ENCODE measurements around the gene AKAP12.
"Not testable (repeated sequence)": the region's sequence is repeated elsewhere in the genome, so short reads cannot be mapped to it uniquely, and the experiment has no call there.

AKAP12 gene

DNA sequence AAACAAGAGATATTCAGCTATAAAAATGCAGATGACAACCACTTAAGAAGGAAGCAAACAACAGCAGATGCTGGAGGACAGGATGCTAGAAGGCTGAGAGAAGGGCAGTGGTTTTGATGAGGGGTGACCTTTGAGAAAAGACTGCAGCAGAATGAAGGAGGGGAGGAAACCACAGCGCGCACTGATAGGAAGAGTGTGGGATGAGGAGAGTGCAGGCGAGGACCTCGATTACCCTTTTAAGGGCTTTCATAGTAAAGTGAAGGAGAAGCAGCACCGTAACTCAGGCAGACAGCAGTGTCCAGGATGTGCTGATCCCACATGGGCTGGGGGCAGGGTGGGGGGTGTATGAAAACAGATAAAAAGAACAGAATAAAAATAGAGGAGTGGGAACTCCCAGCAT is 132.4 kb downstream of the AKAP12 start:
- no peak for FAIRE-seq
- DNase-seq (ENCODE audit: extremely low spot score, insufficient read length, low read depth), result no peak

DNA sequence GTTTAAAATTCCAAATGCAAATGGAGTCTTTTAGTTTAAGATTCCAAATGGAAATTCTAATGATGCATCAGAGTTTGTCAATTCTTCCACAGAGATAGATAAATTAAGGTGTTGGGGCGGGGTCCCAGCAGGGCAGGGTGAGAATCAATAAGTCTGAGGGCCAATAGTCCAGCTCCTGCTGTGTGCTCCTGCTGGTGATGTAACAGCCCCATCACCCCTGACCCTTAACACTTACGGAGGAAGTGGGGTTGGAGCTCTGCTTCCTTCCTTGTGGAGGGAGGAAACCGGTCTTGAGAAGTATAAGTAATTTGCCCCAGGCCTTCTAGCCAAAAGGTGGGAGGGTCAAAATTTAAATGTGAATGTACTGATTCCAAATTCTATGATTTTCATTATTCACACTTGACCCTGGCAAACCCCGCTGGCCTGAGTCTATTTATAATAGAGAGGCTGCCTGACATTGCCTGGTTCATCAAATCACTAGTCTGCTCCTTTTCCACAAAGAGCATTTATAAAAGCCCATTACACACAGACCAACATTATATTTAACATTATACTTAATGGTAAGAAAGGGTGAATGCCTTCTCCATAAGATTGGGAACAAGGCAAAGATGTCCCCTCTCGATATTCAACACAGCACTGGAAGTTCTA is 134.4 kb downstream of the AKAP12 start:
- FAIRE-seq (no peak), DNase-seq (ENCODE audit: extremely low spot score, insufficient read length, low read depth) (no peak)

DNA sequence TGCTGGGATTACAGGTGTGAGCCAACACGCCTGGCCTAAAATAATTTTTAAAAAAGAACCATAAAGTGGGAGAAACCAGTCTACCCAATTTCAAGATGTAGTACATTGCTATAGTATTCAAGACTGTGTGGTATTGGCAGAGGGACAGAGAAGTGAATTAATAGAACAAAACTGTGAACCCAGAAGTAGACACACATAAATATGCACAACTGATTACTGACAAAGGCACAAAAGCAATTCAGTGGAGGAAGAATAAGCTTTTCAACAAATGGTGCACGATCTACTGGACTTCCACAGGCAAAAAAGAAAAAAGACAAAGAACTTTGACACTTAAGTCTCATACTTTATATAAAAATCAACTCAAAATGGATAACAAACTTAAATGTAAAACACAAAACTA is 136.1 kb downstream of the AKAP12 start:
- DNase-seq (ENCODE audit: extremely low spot score, insufficient read length, low read depth), result no peak
- FAIRE-seq, result no peak

DNA sequence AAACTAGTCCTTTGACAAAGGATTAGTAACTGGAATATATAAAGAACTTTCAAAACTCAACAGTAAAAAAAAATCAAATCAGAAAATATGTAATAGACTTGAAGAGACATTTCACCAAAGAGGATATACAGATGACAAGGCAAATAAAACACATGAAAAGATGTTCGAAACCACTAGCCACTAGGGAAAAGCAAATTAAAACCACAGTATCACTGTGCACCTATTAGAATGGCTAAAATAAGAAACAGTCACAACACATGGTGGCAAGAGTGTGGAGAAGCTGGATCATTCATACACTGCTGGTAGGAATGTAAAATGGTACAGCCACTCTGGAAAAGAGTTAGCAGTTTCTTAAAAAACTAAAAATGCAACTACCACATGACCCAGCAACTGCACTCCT is 136.7 kb downstream of the AKAP12 start:
- no peak for DNase-seq (ENCODE audit: extremely low spot score, insufficient read length, low read depth)
- FAIRE-seq, result peak; percentile 66

DNA sequence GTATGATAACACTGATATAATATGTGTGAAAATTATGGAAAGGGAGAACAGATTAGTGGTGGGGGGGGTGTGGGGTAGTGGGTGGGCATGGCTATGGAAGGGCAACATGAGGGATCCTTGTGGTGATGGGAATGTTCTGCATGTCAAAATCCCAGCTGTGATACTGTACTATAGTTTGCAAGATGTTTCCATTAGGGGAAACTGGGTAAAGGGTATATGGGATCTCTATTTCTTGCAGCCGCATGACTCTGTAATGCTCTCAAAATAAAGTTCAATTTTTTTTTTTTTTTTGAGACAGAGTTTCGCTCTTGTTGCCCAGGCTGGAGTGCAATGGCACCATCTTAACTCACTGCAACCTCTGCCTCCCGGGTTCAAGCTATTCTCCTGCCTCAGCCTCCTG is 137.3 kb downstream of the AKAP12 start:
- FAIRE-seq (no peak), DNase-seq (ENCODE audit: extremely low spot score, insufficient read length, low read depth) (no peak)

DNA sequence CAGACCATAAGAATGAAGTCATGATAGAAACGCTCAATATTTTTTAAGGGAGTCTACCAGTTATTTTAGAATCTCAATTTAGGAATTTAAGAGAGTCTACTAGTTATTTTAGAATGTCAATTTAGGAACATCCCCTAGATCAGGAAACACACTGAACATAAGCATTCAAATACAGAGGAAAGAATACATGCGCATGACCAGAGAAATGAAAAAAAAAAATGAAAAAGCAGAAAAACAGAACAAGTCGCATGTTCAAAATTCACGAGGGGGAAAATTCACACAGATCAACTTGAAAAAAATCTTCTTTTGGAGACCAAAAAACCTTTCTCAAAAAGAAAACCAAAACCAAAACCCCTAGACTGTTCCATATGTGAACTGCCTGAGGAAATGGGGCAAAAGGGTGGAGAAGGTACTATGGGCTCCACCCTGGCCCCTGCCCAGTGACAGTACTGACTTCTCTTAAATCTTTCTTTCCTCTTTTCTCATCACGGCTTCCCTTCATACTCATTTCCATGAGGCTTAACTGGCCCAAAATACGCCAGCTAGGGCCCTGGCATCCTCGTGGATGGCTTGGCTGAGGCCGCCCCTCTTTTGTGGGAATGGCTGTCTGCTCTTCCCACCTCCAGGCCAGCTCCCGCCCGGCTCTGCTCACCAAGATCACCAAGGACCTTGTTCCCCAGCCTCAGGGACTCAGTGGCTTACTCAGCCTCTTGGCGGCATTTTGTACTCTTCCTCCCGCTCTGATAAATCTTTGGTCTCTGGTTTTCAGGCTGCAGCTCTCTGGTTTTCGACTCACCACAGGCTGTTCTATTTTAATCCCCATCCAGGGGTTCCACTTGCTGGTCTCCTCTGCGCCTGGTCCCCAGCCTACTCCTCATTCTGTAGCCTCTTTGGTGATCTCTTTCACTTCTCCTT is 140.4 kb downstream of the AKAP12 start:
- FAIRE-seq, result peak; percentile 26

DNA sequence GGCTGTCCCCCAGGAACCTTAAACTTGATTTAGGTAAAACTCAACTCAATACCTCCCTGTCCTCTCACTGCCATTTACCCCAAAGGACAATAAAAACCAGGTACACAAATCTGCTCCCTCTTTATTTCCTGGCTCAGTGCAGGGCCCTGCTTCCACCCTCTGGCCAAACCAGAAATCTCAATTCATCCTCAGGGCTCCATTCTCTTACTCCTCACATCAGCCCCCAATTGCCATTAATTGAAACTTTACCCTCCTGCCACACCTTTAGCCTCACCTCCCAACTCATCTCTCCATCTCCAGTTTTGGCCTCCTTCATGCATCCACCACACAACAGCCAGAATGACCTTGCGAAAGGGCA is 141.1 kb downstream of the AKAP12 start:
- no peak for DNase-seq (ENCODE audit: extremely low spot score, insufficient read length, low read depth)
- no peak for FAIRE-seq

More for the DNA sequence above, 140.4 kb downstream of the AKAP12 start:
- DNase-seq (ENCODE audit: extremely low spot score, insufficient read length, low read depth), result no peak

DNA sequence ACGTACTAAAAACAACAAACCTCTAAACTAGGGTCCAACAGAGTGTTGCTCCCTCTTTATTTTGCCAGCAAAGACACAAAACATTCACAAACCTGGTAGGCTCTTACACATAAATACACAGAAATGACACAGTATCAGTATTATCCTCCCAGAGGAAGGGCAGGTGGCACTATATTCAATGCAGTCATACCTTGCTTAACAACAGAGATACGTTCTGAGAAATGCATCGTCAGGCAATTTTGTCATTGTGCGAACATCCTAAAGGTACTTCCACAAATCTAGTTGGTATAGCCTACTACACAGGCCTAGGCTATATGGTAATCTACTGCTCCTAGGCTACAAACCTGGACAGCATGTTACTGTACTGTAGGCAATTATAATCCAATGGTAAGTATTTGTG is 142.0 kb downstream of the AKAP12 start:
- no peak for DNase-seq (ENCODE audit: extremely low spot score, insufficient read length, low read depth)
- FAIRE-seq, result no peak

DNA sequence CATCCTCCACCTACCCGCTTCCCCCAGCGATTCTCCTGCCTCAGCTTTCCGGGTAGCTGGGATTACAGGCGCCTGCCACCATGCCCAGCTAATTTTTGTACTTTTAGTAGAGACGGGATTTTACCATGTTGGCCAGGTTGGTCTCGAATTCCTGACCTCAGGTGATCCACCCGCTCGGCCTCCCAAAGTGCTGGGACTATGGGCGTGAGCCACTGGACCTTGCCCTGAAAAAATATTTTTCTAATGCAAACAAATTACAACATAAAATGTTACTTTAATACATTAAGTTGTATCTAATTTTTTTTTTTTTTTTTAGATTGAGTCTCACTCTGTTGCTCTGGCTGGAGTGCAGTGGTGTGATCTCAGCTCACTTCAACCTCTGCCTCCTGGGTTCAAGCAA is 142.9 kb downstream of the AKAP12 start:
- DNase-seq (ENCODE audit: extremely low spot score, insufficient read length, low read depth); FAIRE-seq: not testable (repeated sequence)

DNA sequence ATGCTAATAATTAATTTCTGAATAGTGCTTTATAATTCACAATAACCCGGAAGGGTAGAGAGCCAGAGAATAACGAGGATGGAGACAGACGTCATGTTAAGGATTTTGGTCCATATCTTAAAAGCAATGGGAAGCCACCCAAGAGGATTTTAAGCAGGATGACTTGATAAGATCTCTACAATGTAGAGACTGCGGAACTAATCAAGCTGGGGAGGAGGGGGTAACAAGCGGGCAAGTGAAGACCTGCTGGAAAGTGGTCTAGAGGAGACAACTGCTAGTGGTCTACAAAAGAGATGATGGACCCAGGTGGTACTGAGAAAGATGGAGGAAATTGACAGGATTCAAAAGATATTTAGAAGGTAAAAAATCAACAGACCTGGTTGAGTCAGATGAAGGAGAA is 144.4 kb downstream of the AKAP12 start:
- FAIRE-seq (no peak), DNase-seq (ENCODE audit: extremely low spot score, insufficient read length, low read depth) (no peak)

DNA sequence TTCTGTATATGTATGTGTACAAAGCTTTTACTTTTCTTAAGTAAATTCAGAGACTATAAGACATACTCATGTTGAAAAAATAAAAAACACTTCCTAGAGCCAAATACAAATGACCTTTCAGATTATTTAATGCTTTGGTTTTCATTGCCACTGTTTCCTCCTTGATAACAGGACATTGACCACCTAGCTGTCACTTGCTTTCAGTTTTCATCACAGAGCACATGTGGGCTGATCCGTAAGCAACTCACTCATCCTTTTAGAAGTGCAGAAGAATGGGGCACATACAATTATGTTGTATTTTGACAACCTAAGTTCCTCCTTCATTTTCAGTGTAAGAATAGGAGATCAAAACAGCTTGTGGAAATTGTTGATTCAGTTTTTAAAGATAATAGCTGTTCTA is 145.4 kb downstream of the AKAP12 start:
- FAIRE-seq, result peak; percentile 50

DNA sequence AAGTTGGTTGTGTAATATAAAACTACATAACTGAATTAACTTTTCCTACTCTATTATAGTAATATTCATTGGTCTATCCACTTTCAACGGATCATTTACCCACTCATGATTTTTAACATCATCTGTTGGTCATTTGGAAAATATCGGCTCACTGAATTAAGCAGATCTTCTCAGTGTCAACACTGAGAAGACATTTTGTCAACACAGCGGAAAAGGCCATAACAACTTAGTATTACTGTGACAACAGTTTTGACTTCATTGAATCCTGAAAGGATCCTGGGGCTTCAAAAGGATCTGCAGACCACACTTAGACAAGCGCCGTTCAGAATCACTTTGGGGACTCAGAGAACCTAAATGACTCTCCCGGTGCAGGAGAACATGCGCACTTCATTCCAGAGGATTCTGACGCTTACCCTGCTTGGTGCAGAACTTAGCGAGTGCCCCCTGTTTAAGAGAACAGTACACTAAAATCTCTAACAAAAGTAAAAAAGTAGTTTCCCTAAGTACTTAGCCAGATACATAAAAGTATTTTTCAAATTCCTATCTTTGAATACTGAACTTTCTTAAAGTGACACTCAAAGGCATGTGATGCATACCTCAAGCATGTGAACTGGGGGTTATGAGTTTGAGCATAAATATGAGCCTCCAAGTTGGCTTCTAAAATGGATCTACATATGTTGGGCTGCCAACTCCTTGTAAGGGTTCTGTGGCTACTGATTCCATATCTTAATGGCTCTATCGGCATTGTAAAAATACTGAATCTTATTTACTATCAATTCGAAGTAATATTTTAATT is 147.6 kb downstream of the AKAP12 start:
- DNase-seq (ENCODE audit: extremely low spot score, insufficient read length, low read depth) (no peak), FAIRE-seq (no peak)

More for the DNA sequence above, 145.4 kb downstream of the AKAP12 start:
- DNase-seq (ENCODE audit: extremely low spot score, insufficient read length, low read depth), result no peak

DNA sequence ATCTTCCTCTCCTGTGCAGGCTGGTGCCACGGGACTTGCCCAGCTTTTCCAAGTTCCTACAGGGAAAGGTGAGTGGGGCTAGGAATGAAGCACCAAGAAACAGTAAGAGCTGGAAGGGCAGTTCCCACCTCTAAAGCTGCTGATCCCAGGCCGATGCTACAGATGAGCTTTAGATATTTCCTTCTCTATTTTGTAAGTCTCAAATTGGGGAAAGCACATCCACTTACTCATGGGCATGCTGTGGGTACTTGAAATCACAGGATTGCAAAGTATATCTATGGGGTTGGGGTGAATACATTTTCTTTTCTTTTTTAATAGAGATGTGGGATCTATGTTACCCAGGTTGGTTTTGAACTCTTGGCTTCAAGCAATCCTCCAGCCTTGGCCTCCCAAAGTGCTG is 148.5 kb downstream of the AKAP12 start:
- no peak for DNase-seq (ENCODE audit: extremely low spot score, insufficient read length, low read depth)
- no peak for FAIRE-seq

DNA sequence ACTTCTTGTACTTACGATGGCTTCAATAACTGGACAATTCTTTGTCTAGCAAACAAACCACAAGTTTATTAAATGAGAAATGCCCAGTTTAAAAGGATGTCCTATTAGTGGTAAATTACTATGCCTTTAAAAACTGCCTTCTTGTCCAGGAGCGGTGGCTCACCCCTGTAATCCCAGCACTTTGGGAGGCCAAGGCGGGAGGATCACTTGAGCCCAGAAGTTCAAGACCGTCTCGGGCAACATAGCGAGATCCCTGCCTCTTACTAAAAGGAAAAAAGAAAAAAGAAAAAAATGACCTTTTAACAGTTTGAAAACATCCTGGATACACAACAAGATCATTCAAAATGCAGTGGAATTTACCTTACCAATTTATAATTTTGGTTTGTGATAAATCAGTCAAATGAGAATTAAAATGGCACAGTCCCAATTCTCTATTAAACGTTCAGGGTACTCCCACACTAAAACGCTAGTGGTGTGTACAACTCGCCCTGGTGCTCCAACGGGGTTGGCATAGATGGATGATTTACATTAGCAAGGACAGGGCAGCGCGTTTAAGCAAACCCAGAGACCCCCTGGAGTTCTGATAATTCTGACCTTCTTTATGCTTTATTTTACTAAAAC is 149.3 kb downstream of the AKAP12 start:
- no peak for FAIRE-seq
- no peak for DNase-seq (ENCODE audit: extremely low spot score, insufficient read length, low read depth)

DNA sequence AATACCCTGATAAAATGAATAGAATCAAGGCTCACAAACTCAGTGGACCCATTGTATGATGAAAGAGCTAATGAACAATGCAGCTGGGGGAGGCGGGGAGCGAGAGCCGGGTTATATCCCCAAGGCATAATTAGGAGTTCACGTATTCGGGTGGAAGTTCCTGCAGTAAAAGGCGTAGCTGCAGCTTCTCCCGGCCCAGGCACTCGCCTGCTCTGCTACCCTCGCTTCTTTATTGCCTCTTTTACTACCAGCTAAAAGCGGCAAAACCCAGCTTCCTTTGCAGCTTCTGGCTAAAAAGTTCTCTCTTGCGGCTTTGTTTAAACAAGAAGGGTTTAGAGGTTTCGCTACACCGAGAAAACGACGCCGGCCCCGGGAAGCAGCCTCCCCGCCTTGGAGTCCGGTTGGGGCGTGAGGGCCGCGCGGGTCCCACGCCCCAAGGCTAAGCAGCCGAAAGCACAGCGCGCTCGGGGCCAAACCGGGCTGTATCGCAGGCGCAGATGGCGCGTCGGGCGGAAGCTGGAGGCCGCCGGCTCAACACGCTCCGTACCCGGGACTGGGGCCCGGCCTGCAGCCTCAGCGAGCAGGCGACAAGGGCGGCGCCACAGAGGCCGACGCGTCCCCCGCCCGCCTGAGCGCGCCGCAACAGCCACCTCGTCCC is 150.0 kb downstream of the AKAP12 start:
- DNase-seq (ENCODE audit: extremely low spot score, insufficient read length, low read depth) (no peak), FAIRE-seq (no peak)

DNA sequence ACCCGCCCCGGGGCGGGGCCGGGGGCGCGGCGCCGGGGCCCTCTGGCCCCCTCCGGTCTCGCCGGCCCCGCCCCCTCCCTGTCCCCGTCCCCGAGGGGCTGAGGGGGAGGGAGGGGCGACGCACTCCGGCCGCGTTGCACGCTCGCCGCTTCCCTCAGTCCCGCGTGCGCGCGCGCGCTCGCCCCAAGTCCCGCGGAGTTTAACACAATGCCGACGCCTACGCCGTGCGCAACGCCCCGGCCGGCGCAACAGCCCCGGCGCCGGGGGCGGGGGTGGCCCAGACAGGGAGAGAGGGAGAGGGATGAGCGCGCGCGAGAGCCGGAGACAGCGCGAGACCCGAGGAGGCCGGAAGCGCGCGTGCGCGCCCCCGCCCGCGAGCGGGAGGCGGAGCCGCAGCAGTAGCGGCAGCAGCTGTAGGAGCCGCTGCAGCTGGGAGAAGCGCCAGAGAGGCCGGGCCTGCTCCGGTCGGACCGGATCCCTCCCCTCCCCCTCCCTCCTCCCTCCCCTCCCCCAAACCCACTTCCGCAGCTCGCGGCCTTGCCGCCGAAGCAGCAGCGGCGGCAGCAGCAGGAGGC is 150.6 kb downstream of the AKAP12 start:
- peak; percentile 87 for DNase-seq (ENCODE audit: extremely low spot score, insufficient read length, low read depth)
- peak; percentile 96 for FAIRE-seq

DNA sequence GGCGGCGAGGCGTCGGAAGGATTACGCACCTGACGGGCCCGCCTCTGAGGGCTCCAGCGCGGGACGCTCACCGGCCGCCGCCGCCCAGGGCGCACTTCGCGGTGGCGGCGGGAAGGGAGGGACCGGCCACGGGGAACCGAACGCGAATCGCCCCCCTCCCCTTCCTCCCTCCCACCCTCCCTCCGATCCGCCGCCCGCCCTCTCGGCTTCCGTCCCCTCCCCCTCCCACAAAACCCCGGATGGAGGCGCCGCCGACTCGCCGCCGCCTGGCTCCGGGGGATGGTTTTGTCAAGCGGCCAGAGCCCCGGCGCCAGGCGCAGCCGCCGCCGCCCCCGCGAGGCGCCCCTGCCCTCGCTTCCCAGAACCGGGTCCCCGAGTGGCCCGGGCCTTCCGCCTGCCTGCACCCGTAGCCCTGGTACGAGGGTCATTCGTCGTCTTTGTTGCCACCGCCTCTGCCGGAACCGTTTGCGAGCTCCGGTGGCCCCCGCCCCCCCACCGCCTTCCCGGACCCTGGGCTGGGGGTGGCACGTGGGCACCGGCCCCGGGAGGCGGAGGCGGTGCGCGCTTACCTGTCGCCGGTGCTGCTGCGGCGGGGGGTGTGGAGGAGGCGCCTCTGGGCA is 151.2 kb downstream of the AKAP12 start:
- FAIRE-seq, result no peak
- no peak for DNase-seq (ENCODE audit: extremely low spot score, insufficient read length, low read depth)

DNA sequence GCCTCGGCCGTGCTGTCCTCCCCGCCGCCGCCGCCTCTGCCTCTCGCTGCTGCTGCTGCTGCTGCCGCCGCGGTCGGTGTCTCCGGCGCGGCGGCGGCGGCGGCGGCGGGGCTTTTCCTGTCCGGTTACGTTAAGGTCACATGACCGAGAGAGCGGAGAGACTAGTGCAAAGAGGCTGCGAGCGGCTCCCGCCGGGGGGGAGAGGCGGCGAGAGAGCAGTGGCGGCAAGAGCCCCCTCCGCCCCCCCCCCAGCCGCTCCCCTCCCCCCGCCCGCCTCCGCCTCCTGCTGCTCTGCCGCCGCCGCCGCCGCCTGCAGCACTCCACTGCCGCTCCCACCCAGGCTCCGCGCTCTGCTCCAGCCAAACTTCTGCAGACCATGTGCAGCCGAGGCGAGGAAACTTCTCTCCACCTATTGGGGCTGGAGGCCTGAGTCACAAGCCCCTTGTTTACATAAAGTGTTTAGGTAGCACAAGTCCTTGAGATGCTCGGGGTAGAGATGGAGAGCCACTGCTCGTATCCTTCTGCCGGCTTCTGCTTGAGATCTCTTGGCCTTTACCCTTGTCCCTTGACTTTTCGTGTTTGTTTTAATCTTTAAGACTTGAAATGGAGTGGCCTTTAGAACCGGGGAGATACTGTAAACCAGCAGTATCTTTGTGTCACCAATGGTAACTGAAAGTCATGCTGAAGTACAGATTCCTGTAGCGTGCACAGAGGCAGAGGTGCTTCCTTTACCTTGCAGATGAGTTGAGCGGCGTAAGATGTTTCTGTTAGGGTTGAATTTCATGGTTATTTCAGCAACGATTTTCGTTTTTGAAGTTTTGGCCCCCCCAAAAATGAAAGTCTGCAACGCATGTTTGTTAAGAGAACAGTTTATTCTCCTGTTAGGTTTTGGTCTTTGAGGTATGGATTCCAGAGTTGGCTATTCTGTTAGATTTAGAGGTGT is 152.0 kb downstream of the AKAP12 start, which contains the start of gene ZBTB2:
TSS of gene ZBTB2 (minus strand) at position 89 of the 943 bp plus-strand sequence. CDS start 17,922 bp downstream, outside the sequence.
- DNase-seq (ENCODE audit: extremely low spot score, insufficient read length, low read depth), result no peak
- FAIRE-seq, result peak; percentile 76

All from GM18507 (cell line).